DMS79 (cell line): Measurements from ENCODE around the gene SESN2.
"Not testable (repeated sequence)": the region's sequence is repeated elsewhere in the genome, so short reads cannot be mapped to it uniquely, and the experiment has no call there.

Experiments
- DNase-seq: peaks from one replicate; lab custom pipeline; 2025; lab: John Stamatoyannopoulos, UW

SESN2 gene

DNA sequence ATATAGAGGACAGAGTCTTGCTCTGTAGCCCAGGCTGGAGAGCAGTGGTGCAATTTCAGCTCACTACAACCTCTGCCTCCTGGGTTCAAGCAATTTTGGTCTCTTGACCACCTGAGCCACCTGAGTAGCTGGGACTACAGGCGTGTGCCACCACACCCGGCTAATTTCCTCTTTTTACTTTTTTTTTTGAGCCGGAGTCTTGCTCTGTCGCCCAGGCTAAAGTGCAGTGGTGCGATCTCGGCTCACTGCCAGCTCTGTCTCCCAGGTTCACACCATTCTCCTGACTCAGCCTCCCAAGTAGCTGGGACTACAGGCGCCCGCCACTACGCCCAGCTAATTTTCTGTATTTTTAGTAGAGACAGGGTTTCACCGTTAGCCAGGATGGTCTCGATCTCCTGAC lies 68.1 kb downstream of the SESN2 start:
- not testable (repeated sequence) for DNase-seq

DNA sequence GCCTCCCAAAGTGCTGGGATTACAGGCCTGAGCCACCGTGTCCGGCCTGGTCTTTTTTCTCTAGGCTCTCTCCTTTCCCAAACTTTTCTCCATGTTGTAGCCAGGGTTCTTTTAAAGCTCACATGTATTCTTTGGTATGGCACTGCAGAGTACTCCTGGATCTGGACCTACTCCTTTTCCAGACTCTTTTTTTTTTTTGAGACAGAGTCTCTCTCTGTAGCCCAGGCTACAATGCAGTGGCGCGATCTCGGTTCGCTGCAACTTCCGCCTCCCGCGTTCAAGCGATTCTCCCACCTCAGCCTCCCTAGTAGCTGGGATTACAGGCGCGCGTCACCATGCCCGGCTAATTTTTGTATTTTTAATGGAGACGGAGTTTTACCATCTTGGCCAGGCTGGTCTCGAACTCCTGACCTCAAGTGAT lies 68.9 kb downstream of the SESN2 start:
- no peak for DNase-seq

GRCh38 chr1:28329395-28330153 lies 70.3 kb downstream of the SESN2 start:
- no peak for DNase-seq
